Measurements from ENCODE around the gene CLIP2. TPM values are rescaled to one million over a fixed set of nuclear protein-coding genes. Genes with fewer than 3 reads are reported as not detected.
"Not testable (repeated sequence)": the region's sequence is repeated elsewhere in the genome, so short reads cannot be mapped to it uniquely, and the experiment has no call there.

Gene CLIP2
- polyA plus RNA-seq, 4 donors = 21.7 to 31.5 (median 25.4) TPM

GRCh38 chr7:74294191-74294998, 5.2 kb downstream of the CLIP2 start:
- DNase-seq (ENCODE audit: low read depth in 4 of 4, low spot score in 3 of 4) = no peak

- DNase-seq (ENCODE audit: low read depth in 4 of 4, low spot score in 3 of 4) = no peak
These were observed 8.5 kb downstream of the CLIP2 start for GRCh38 chr7:74297516-74298233.

GRCh38 chr7:74299401-74299800, 10.2 kb downstream of the CLIP2 start:
- no peak for DNase-seq (ENCODE audit: low read depth in 4 of 4, low spot score in 3 of 4)

DNA sequence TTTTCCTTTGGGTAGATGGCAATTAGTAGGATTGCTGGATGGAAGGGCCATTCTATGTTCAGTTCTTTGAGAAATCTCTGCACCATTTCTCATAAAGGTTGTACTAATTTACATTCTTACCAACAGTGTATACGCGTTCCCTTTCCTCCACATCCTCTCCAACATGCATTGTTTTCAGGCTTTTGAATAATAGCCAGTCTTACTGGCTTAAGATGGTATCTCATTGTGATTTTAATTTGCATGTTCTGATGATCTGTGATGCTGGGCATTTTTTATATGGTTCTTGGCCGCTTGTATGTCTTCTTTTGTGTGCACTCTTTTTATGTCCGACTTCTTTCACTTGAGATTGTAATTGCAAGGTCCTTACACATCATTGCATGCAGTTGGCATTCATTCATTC, 11.7 kb downstream of the CLIP2 start:
- no peak for DNase-seq (ENCODE audit: low read depth in 4 of 4, low spot score in 3 of 4)

DNA sequence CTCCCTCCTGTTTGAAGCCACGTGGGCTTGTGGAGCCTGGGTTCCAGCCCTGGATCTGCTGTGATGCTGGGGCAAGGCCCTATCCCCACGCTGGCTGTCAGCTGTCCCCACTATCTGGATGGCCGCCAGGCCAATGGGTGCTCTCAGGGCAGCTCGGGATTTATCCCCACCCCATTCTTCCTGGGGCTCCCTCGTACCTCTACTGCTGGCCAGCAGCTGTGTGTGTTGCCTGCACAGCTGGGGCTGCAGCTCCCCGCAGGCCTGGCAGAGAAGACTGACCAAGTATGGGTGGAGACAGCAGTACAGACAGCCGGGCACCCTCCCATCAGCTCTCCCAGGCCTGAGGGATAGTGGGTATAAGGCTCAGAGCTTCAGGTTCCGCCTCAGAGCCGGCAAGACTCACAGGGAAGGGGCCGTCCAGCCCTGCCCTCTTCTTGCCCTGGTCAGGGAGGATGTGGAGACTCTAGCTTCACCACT, 13.6 kb downstream of the CLIP2 start:
- no peak for DNase-seq (ENCODE audit: low read depth in 4 of 4, low spot score in 3 of 4)

DNA sequence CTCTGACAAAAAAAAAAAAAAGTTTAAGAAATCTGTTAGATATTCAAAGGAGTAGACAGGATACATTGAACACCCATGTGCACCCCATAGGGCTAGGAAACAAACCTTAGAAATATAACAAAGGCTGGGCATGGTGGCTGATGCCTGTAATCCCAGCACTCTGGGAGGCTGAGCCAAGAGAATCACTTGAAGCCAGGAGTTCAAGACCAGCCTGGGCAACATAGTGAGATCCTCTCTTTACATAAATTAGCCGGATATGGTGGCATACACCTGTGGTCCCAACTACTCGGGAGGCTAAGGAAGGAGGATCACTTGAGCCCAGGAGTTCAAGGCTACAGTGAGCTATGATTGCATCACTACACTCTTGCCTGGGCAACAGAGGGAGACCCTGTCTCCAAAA, 15.3 kb downstream of the CLIP2 start:
- no peak for DNase-seq (ENCODE audit: low read depth in 4 of 4, low spot score in 3 of 4)

GRCh38 chr7:74306004-74306729, 17.0 kb downstream of the CLIP2 start:
- DNase-seq (ENCODE audit: low read depth in 4 of 4, low spot score in 3 of 4) = no peak

DNA sequence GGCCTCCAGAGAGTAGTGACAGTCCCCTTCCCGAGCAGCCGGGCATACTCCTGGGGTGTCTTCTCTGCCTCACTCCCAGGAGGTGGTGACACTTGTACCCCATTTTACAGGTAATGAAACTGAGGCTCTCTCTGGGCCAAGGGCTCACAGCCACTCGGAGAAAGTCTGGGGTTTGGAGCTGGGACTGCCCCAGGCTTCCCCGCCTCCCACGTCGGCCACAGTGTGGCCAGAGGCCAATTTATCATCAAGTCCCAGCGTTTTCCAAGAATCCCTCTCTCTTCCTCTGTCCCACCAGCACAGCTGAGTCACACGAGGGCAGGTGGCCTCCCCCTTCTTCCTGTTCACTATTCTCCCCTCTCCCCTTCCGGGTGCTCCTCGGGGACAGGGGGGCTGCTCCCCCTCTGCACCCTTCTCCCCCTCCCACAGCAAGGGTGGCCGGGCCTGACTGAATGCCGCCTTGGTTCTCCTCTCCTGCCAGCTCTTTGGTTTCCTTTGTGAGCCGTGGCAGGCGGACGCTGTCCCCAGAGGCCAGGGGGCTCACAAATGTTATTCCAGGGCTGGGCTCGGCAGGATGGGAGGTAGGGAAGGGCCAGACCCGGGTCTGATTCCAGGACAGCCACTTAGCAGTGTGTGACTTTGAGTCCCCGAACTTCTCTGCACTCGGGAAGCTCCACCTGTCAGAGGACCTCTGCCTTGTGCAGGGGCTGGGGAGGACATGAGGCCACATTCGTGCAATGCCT, 17.7 kb downstream of the CLIP2 start:
- peak in 1 of 4 donors; percentile 7 for DNase-seq (ENCODE audit: low read depth in 4 of 4, low spot score in 3 of 4)

DNA sequence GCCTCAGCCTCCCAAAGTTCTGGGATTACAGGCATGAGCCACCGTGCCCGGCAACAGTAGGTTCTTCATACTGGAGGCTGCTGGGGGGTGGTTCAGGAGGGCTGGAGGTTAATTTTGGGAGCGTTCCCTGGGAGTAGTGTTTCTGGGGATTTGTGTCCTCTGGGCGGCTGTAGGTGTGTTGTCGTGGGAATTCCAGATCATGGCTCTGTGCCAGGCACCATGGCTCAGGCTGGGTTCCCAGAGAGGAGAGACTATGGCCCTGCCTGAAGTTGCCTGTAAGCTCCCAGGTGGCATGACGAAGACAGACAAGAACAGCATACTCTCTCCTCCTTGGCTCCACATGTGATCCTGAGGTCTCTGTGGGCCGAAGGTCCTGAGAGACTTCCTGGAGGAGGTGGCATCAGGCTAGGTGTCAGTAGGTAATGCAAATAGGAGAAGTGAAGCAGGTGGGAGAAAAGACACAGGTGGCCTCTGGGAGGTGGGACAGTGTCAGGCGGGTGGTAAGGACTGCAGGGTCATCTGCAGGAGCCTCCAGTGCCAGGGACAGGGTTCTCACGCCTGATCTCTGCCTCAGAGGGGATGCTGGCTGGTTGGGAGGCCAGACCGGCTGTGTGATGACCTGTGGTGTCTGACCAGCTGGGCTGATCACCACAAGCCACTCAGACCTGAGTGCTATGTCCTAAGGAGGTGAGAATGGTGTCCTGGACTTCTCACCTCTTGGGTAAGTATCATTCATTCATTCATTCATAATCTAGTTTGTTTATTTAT, 18.7 kb downstream of the CLIP2 start:
- DNase-seq (ENCODE audit: low read depth in 4 of 4, low spot score in 3 of 4) = no peak

DNA sequence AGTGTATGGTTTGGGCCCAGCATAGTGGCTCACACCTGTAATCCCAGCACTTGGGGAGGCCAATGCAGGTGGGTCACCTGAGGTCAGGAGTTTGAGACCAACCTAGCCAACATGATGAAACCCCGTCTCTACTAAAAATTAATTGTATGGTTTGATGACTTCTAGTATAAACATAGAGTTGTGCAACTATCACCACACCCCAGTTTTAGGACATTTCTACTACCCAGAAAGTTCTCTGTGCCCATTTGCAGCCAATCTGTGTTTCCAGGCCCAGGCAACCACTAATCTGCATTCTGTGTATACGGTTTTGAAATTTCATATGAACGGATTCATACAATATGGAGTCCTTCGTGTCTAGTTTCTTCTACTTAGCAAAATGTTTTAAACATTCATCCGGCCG, 20.0 kb downstream of the CLIP2 start:
- DNase-seq (ENCODE audit: low read depth in 4 of 4, low spot score in 3 of 4) = no peak

DNA sequence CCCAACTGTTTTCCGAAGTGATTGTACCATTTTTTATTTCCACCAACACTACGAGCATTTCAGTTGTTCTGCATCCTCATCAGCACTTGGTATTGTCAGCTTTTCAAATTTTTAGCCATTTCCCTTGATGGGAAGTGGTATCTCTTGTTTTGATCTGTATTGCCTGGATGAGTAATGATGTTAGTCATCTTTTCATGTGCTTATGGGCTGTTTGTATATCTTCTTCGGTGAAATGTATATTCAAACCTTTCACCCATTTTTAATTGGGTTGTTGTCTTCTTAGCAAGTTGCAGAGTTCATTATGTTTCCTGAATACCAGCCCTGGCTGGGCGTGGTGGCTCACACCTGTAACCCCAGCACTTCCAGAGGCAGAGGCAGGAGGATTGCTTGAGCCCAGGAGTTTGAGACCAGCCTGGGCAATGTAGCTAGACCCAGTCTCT, 22.1 kb downstream of the CLIP2 start:
- DNase-seq (ENCODE audit: low read depth in 4 of 4, low spot score in 3 of 4) = no peak

GRCh38 chr7:74312418-74313028, 23.3 kb downstream of the CLIP2 start:
- DNase-seq (ENCODE audit: low read depth in 4 of 4, low spot score in 3 of 4) = no peak

DNA sequence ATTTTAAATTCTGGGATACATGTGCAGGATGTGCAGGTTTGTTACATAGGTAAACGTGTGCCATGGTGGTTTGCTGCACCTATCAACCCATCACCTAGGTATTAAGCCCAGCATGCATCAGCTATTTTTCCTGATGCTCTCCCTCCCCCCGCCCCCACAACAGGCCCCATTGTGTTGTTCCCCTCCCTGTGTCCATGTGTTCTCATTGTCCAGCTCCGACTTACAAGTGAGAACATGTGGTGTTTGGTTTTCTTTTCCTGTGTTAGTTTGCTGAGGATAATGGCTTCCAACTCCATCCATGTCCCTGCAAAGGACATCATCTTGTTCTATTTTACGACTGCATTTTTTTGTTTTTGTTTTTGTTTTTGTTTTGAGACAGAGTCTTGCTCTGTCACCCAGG, 26.7 kb downstream of the CLIP2 start:
- DNase-seq (ENCODE audit: low read depth in 4 of 4, low spot score in 3 of 4) = not testable (repeated sequence)

DNA sequence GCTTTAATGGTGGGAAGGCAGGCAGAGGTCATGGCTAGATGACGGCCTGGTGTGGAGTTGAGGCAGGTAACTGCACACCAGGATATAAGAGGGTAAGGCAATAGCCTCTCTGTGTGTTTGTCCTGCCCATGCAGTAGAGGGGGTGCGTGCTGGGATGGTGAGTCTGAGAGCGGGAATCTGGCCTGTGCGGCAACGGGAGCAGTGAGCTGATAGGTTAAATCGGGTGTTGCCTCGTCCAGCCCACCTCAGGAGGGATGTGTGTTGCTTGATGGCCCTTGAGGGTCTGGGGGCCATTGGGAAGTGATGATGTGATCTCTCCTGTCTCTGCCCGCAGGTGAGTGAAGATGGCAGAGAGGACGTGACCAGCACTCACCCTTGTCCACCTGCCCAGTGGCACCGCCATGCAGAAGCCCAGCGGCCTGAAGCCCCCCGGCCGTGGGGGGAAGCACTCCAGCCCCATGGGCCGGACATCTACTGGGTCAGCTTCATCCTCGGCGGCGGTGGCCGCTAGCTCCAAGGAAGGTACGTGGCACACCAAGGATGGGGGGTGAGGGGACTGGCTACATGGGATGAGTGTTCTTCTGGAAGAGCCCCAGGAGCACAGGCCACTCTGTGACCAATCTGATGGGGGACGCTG, 28.1 kb downstream of the CLIP2 start:
- no peak for DNase-seq (ENCODE audit: low read depth in 4 of 4, low spot score in 3 of 4)

DNA sequence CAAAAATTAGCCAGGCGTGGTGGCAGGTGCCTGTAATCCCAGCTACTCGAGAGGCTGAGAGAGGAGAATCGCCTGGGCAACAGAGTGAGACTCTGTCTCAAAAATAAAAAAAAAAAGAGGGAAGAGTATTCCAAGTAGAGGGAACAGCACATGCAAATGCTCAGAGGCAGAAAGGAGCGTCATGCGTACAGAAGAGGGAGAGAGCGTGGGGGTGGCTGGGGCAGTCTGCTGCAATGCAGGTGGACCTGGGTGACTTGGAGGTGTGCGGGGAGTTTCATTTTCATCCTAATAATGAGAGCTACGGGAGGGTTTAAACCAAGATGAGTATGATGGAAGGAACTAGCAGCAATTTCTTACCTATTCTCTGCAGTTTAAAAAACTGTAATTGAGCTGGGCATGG, 28.8 kb downstream of the CLIP2 start:
- no peak for DNase-seq (ENCODE audit: low read depth in 4 of 4, low spot score in 3 of 4)

DNA sequence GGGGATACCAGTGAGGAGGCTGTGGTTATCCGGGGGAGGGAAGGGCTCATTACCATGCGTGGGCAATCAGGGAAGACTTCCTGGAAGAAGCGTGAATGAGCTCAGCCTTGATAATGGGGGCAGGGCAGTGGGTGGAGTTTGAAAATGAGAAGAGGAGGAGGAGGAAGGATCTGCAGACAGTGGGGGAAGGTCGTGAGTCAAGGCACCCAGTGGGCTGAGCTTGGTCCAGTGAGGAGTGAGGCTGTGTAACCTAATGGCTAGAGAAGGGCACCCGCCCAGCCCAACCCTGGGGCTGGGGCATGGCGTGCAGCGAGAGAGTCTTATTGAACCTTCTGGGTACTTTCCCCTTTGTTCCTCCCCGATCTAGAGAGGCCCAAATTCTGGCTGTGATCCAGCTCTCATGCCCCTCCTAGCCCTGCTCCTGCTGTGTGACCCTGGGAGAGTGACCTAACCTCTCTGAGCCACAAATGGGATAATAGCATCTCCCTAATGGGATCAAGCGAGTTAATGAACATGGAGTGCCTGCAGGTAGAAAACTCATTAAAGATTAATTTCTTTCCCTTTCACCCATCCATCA, 31.5 kb downstream of the CLIP2 start:
- no peak for DNase-seq (ENCODE audit: low read depth in 4 of 4, low spot score in 3 of 4)

- DNase-seq (ENCODE audit: low read depth in 4 of 4, low spot score in 3 of 4) = not testable (repeated sequence)
These were observed 33.7 kb downstream of the CLIP2 start for GRCh38 chr7:74322892-74323291.

DNA sequence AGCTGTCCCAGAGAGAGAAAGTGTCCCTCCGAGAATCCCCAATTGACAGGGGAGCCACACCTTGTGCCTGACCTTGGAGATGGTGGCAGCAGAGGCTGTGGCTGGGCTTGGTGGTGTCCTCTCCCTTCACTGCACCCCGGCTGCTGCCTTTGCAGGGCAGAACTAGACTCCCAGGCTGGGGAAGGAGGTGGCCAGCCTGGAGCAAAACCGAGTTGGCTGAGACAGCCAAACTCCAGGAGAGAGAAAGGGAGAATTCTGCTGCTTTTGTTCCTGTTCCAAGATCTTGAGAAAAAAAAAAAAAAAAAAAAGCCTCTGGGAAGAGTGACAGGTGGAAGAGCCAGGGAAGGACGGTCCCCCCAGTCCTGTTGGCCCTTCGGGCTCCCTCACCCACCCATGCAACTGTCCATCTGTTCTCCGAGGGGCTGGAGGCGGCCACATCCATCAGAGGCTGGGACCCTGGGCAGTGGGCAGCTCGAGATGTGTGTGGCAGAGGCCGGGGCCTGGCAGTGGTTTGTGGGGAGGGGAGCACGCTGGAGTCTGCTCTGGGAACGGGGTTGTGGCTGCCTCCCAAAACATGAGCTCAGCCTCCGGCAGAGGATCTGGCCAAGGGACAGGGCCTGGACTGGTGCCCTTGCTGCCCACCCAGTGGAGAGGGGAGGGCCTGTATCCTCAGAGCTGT, 35.5 kb downstream of the CLIP2 start:
- DNase-seq (ENCODE audit: low read depth in 4 of 4, low spot score in 3 of 4) = no peak
